ENCODE results near the gene SPEM1.

SPEM1 gene

DNA sequence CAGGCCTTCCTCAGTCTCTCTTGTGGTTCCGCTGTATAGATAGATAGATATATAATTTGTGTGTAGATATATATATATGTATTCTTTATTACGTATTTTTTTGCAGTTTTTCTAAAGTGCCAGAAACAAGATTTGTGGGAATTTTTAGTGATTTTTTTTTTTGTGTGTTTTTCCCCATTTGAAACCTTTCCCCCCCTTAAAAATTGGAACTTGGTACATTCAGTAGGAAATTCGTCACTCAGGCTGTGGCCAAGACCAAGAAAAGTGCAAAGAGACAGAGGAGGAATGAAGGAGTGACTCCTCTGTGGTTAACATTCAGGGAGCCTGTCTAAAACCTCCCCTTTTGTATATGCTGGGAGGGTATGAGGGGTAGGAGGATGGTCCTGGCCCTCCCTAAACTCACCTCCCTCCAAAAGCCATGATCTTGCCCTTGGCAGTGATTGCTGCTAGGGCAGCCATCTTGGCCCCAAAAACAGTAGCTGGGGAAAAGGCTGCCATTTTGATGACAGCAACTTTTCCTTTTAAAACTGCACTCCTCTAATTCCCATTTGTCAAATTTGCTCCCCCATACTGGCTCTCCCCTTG is 39.9 kb downstream of the SPEM1 start:
- Histone ChIP-seq H3K9me3 (ENCODE audit: control insufficient read depth, insufficient read depth, low read length) (no peaks in the 10 kb centered on the region), H3K36me3 (ENCODE audit: control insufficient read depth, insufficient read depth, low read length) (peaks cover 2% of the 10 kb centered on the region), H3K9ac (ENCODE audit: low read depth, low read length) (no peak overlapping the region), H3K4me1 (ENCODE audit: control insufficient read depth, insufficient read depth, low read length) (peaks cover 4% of the 10 kb centered on the region), H3K27me3 (ENCODE audit: control insufficient read depth, insufficient read depth, low read length) (peaks cover 2% of the 10 kb centered on the region), H3K4me3 (ENCODE audit: low read depth, low read length) (no peak overlapping the region)

GRCh38 chr17:7460850-7461660 is 40.9 kb downstream of the SPEM1 start:
- Histone ChIP-seq H3K36me3 (ENCODE audit: control insufficient read depth, insufficient read depth, low read length) (peaks cover 2% of the 10 kb centered on the region), H3K4me1 (ENCODE audit: control insufficient read depth, insufficient read depth, low read length) (peaks cover 4% of the 10 kb centered on the region), H3K27me3 (ENCODE audit: control insufficient read depth, insufficient read depth, low read length) (peaks cover 2% of the 10 kb centered on the region), H3K9ac (ENCODE audit: low read depth, low read length) (no peak overlapping the region), H3K9me3 (ENCODE audit: control insufficient read depth, insufficient read depth, low read length) (no peaks in the 10 kb centered on the region), H3K4me3 (ENCODE audit: low read depth, low read length) (no peak overlapping the region)

- Histone ChIP-seq H3K9me3 (ENCODE audit: control insufficient read depth, insufficient read depth, low read length) (no peaks in the 10 kb centered on the region), H3K36me3 (ENCODE audit: control insufficient read depth, insufficient read depth, low read length) (peaks cover 2% of the 10 kb centered on the region), H3K27me3 (ENCODE audit: control insufficient read depth, insufficient read depth, low read length) (peaks cover 2% of the 10 kb centered on the region), H3K4me1 (ENCODE audit: control insufficient read depth, insufficient read depth, low read length) (peaks cover 4% of the 10 kb centered on the region), H3K4me3 (ENCODE audit: low read depth, low read length) (no peak overlapping the region), H3K9ac (ENCODE audit: low read depth, low read length) (no peak overlapping the region)
Measured at GRCh38 chr17:7462474-7463371, 42.6 kb downstream of the SPEM1 start.

- Histone ChIP-seq H3K4me1 (ENCODE audit: control insufficient read depth, insufficient read depth, low read length) (peaks cover 4% of the 10 kb centered on the region), H3K9ac (ENCODE audit: low read depth, low read length) (no peak overlapping the region), H3K9me3 (ENCODE audit: control insufficient read depth, insufficient read depth, low read length) (no peaks in the 10 kb centered on the region), H3K36me3 (ENCODE audit: control insufficient read depth, insufficient read depth, low read length) (peaks cover 2% of the 10 kb centered on the region), H3K27me3 (ENCODE audit: control insufficient read depth, insufficient read depth, low read length) (peaks cover 2% of the 10 kb centered on the region), H3K4me3 (ENCODE audit: low read depth, low read length) (no peak overlapping the region)
Measured at GRCh38 chr17:7463372-7463846, 43.3 kb downstream of the SPEM1 start.

GRCh38 chr17:7464081-7464480 is 44.0 kb downstream of the SPEM1 start:
- H3K27me3 ChIP-seq (ENCODE audit: control insufficient read depth, insufficient read depth, low read length), result peaks cover 2% of the 10 kb centered on the region
- no peaks in the 10 kb centered on the region for H3K9me3 ChIP-seq (ENCODE audit: control insufficient read depth, insufficient read depth, low read length)
- peaks cover 2% of the 10 kb centered on the region for H3K36me3 ChIP-seq (ENCODE audit: control insufficient read depth, insufficient read depth, low read length)
- no peak overlapping the region for H3K9ac ChIP-seq (ENCODE audit: low read depth, low read length)
- H3K4me1 ChIP-seq (ENCODE audit: control insufficient read depth, insufficient read depth, low read length), result peaks cover 4% of the 10 kb centered on the region
- no peak overlapping the region for H3K4me3 ChIP-seq (ENCODE audit: low read depth, low read length)

DNA sequence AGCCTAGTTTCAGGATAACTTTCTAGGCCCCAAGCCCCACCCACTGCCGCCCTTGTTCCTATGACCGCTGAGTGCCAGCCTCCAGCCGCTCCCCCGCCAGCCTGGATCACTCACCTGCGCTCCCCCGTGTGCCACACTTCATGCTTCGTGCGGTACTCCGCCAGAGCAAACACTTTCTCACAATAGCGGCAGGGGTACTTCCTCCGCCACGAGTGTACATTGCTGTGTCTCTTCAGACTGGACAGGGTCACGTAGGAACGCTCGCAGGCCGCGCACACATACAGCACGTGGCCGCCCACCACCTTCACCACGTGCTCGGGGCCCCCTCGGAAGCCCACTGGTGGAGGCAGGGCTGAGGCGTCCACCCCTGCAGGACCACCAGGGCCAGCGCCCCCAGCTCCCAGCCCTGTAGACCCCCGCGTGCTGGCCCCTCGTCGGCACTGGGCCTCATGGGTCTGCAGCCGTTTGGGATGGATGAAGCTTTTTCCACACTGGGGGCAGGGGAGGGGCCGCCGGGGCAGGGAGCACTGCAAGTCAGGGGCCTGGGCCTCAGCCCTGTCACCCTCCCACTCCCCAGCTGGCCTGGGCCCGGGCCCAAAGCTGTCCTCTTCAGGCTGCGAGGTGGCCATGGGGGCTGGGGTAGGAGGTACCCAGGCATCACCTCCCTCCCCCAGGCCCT is 45.6 kb downstream of the SPEM1 start:
- no peak overlapping the region for H3K9ac ChIP-seq (ENCODE audit: low read depth, low read length)
- H3K36me3 ChIP-seq (ENCODE audit: control insufficient read depth, insufficient read depth, low read length), result peaks cover 2% of the 10 kb centered on the region
- H3K27me3 ChIP-seq (ENCODE audit: control insufficient read depth, insufficient read depth, low read length), result peaks cover under 1% of the 10 kb centered on the region
- no peak overlapping the region for H3K4me3 ChIP-seq (ENCODE audit: low read depth, low read length)
- no peaks in the 10 kb centered on the region for H3K9me3 ChIP-seq (ENCODE audit: control insufficient read depth, insufficient read depth, low read length)
- peaks cover 4% of the 10 kb centered on the region for H3K4me1 ChIP-seq (ENCODE audit: control insufficient read depth, insufficient read depth, low read length)

DNA sequence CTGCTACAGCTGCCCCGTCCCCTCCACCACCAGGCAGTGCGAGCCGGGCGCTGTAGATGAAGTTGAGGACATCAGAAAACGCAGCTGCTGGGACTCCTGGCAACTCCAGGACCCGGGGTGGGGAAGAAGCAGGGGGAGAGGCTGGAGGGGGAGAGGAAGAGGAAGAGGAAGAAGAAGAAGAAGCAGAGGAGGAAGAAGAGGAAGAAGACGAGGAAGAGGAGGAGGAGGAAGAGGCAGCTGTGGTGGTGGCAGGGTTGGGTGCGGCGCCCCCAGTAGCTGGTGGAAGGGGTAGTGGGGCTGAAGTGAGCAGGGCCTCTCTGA is 46.2 kb downstream of the SPEM1 start:
- Histone ChIP-seq H3K36me3 (ENCODE audit: control insufficient read depth, insufficient read depth, low read length) (peaks cover 2% of the 10 kb centered on the region), H3K27me3 (ENCODE audit: control insufficient read depth, insufficient read depth, low read length) (no peaks in the 10 kb centered on the region), H3K9me3 (ENCODE audit: control insufficient read depth, insufficient read depth, low read length) (no peaks in the 10 kb centered on the region), H3K9ac (ENCODE audit: low read depth, low read length) (no peak overlapping the region), H3K4me3 (ENCODE audit: low read depth, low read length) (no peak overlapping the region), H3K4me1 (ENCODE audit: control insufficient read depth, insufficient read depth, low read length) (no peaks in the 10 kb centered on the region)

DNA sequence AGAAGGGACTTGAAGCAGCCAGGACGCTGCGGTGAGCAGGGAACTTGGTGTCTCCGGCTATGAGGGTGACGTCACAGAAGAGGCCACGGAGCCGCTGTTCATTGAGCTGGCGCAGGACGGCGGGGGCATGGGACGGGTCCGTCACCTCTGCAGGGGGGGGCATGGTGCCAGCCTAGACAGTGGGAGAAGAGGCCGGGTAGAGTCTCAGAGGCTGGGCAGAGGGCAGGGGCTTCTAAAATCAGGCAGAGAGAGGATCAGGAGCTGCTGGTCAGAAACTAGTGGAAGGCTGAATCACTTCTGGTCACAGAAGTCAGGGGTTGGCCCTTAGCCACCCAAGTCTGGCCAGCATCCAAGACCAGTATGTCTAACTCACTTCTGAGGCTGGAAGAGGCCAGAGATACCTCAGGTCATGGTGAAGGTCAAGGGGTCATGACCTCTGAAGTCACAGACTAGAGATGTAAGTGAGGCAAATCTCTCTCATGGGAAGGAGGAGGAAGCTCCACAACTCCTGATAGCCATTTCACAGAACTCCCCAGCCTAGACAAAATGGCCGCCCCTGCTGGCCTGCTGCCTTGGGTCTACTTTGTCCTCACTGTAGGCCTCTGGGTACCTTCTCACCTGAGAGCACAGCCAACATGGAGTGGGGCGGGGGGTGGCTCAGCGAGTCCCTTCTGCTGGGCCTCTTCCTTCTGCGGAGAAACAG is 46.7 kb downstream of the SPEM1 start:
- no peak overlapping the region for H3K9ac ChIP-seq (ENCODE audit: low read depth, low read length)
- peaks cover 2% of the 10 kb centered on the region for H3K36me3 ChIP-seq (ENCODE audit: control insufficient read depth, insufficient read depth, low read length)
- no peak overlapping the region for H3K4me3 ChIP-seq (ENCODE audit: low read depth, low read length)
- no peaks in the 10 kb centered on the region for H3K9me3 ChIP-seq (ENCODE audit: control insufficient read depth, insufficient read depth, low read length)
- no peaks in the 10 kb centered on the region for H3K27me3 ChIP-seq (ENCODE audit: control insufficient read depth, insufficient read depth, low read length)
- H3K4me1 ChIP-seq (ENCODE audit: control insufficient read depth, insufficient read depth, low read length), result no peaks in the 10 kb centered on the region

DNA sequence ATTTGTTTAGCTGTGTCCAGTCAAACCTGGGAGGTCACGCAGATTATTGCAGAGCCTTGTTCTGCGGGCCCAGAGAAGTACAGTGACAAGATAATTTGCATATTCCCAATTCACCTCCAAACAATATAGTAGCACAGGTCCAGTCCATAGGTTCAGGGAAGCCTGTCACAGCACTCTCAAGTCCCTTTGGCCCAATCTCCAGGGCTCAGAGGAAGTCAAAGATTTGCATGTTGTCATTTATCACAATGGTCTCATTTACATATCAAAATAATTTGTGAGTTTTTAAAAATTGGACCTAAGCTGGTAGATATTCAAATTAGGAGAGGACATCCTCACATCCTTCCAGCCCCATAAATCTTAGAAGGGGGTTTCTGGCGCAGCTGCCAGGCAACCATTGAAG is 47.4 kb downstream of the SPEM1 start:
- Histone ChIP-seq H3K9ac (ENCODE audit: low read depth, low read length) (no peak overlapping the region), H3K9me3 (ENCODE audit: control insufficient read depth, insufficient read depth, low read length) (no peaks in the 10 kb centered on the region), H3K27me3 (ENCODE audit: control insufficient read depth, insufficient read depth, low read length) (no peaks in the 10 kb centered on the region), H3K4me3 (ENCODE audit: low read depth, low read length) (no peak overlapping the region), H3K36me3 (ENCODE audit: control insufficient read depth, insufficient read depth, low read length) (peaks cover 2% of the 10 kb centered on the region), H3K4me1 (ENCODE audit: control insufficient read depth, insufficient read depth, low read length) (no peaks in the 10 kb centered on the region)

- H3K27me3 ChIP-seq (ENCODE audit: control insufficient read depth, insufficient read depth, low read length), result no peaks in the 10 kb centered on the region
- no peaks in the 10 kb centered on the region for H3K9me3 ChIP-seq (ENCODE audit: control insufficient read depth, insufficient read depth, low read length)
- no peak overlapping the region for H3K9ac ChIP-seq (ENCODE audit: low read depth, low read length)
- H3K36me3 ChIP-seq (ENCODE audit: control insufficient read depth, insufficient read depth, low read length), result peaks cover 2% of the 10 kb centered on the region
- H3K4me3 ChIP-seq (ENCODE audit: low read depth, low read length), result no peak overlapping the region
- no peaks in the 10 kb centered on the region for H3K4me1 ChIP-seq (ENCODE audit: control insufficient read depth, insufficient read depth, low read length)
Measured at GRCh38 chr17:7468290-7468689, 48.2 kb downstream of the SPEM1 start.

Data from iPS-15b (cell line).